SU-DHL-6 (cell line): ENCODE data around the gene LEMD2.

Experiments
- H2AFZ ChIP-seq: fragments of 200-600 bp; sonication (generic); 2 replicates; pipeline ENCODE4 v1.6.1; 2014; ENCODE audit warnings: low read depth, mild to moderate bottlenecking, moderate library complexity, mixed read lengths, antibody characterized with exemption, low read length; ENCODE audit not compliant: severe bottlenecking
- H3F3A ChIP-seq: fragments of 200-600 bp; shearing (Covaris generic); 2 replicates; pipeline ENCODE4 v1.6.0; 2016; ENCODE audit warnings: antibody characterized with exemption, mild to moderate bottlenecking; ENCODE audit not compliant: insufficient read depth
- H3K27ac ChIP-seq: fragments of 200-600 bp; sonication (generic); 2 replicates; pipeline ENCODE4 v1.5.1; 2016; ENCODE audit warnings: low read depth, mild to moderate bottlenecking, low read length, moderate library complexity, mixed read lengths
- H3K27me3 ChIP-seq: fragments of 200-600 bp; sonication (generic), shearing (Covaris generic); 2 replicates; pipeline ENCODE4 v1.6.0; 2014; ENCODE audit warnings: mild to moderate bottlenecking, low read length
- H3K36me3 ChIP-seq: fragments of 200-600 bp; sonication (generic); 2 replicates; pipeline ENCODE4 v1.6.1; 2014; ENCODE audit warnings: mild to moderate bottlenecking, low read length, mixed read lengths
- H3K4me2 ChIP-seq: fragments of 300-600, 200-600 bp; shearing (Covaris generic), sonication (generic); 2 replicates; pipeline ENCODE4 v1.6.0; 2014; ENCODE audit warnings: low read length, low read depth, mild to moderate bottlenecking; ENCODE audit not compliant: poor library complexity, severe bottlenecking
- H3K4me3 ChIP-seq: fragments of 200-600 bp; sonication (generic); 2 replicates; pipeline ENCODE4 v1.5.1; 2014; ENCODE audit warnings: antibody characterized with exemption, low read length, mild to moderate bottlenecking, mixed read lengths; ENCODE audit not compliant: insufficient read depth, poor library complexity, severe bottlenecking
- H3K79me2 ChIP-seq: fragments of 200-600 bp; sonication (generic); 2 replicates; pipeline ENCODE4 v1.6.1; 2014; ENCODE audit warnings: mild to moderate bottlenecking, low read length, moderate library complexity; ENCODE audit not compliant: insufficient read depth
- H3K9ac ChIP-seq: fragments of 200-600 bp; sonication (generic); 2 replicates; pipeline ENCODE4 v1.7.0; 2014; ENCODE audit warnings: mild to moderate bottlenecking, low read length
- H3K9me2 ChIP-seq: fragments of 200-600 bp; sonication (generic); replicated peaks from 2 replicates; pipeline ENCODE4 v1.6.1; 2014; ENCODE audit warnings: low read length; ENCODE audit not compliant: insufficient read depth
- H3K9me3 ChIP-seq: fragments of 200-600 bp; sonication (generic); 2 replicates; pipeline ENCODE4 v1.6.1; 2014; ENCODE audit warnings: low read length, mixed read lengths; ENCODE audit not compliant: insufficient read depth
- H4K20me1 ChIP-seq: fragments of 200-600 bp; sonication (generic); 2 replicates; pipeline ENCODE4 v1.6.1; 2014; ENCODE audit warnings: low read depth, mild to moderate bottlenecking, antibody characterized with exemption, low read length, moderate library complexity, mixed read lengths
- EZH2phosphoT487 ChIP-seq: fragments of 200-600 bp; sonication (generic), shearing (Covaris generic); conservative IDR thresholded peaks from 2 replicates; pipeline ENCODE4 v1.6.1; 2018; ENCODE audit warnings: mild to moderate bottlenecking, antibody characterized with exemption, low read length, moderate library complexity, mixed read lengths
- TF ChIP-seq, protein P1 (sequence below): fragments of 200-600 bp; sonication (generic); IDR thresholded peaks from one replicate; pipeline ENCODE4 v1.5.1; 2017; ENCODE audit warnings: antibody characterized with exemption, mild to moderate bottlenecking, low read length, moderate library complexity; ENCODE audit not compliant: insufficient read depth, poor library complexity, severe bottlenecking

LEMD2 gene

DNA sequence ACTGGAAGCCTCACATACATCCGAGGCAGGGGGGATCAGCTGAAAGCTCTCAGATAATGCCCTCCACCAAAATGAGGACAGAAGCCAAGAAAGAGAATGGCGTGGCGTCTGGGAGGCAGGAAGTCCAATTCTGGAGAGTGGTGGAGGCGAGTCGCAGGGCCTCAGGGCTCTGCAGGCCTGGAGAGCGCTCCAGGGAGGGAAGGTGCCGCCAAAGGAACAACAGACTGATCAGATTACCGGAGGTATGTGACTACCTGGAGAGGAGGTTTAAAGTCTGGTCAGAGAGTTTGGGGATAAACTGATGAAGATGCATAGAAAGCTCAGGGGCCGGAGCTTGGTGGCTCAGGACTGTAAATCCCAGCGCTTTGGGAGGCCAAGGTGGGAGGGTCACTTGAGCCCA lies 31.0 kb downstream of the LEMD2 start:
- Histone ChIP-seq H3F3A (no peaks in the 10 kb centered on the region), H3K9me3 (no peaks in the 10 kb centered on the region), H3K4me2 (no peak overlapping the region), H3K4me3 (no peak overlapping the region), H3K79me2 (no peaks in the 10 kb centered on the region), H3K27me3 (no peaks in the 10 kb centered on the region), H2AFZ (no peak overlapping the region), H3K9ac (no peak overlapping the region), H3K9me2 (no peaks in the 10 kb centered on the region), H3K27ac (no peak overlapping the region), H3K36me3 (no peaks in the 10 kb centered on the region), H4K20me1 (no peaks in the 10 kb centered on the region)
- TF ChIP-seq, protein P1, sequence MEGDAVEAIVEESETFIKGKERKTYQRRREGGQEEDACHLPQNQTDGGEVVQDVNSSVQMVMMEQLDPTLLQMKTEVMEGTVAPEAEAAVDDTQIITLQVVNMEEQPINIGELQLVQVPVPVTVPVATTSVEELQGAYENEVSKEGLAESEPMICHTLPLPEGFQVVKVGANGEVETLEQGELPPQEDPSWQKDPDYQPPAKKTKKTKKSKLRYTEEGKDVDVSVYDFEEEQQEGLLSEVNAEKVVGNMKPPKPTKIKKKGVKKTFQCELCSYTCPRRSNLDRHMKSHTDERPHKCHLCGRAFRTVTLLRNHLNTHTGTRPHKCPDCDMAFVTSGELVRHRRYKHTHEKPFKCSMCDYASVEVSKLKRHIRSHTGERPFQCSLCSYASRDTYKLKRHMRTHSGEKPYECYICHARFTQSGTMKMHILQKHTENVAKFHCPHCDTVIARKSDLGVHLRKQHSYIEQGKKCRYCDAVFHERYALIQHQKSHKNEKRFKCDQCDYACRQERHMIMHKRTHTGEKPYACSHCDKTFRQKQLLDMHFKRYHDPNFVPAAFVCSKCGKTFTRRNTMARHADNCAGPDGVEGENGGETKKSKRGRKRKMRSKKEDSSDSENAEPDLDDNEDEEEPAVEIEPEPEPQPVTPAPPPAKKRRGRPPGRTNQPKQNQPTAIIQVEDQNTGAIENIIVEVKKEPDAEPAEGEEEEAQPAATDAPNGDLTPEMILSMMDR: no peak
- no peak for TF ChIP-seq EZH2phosphoT487

DNA sequence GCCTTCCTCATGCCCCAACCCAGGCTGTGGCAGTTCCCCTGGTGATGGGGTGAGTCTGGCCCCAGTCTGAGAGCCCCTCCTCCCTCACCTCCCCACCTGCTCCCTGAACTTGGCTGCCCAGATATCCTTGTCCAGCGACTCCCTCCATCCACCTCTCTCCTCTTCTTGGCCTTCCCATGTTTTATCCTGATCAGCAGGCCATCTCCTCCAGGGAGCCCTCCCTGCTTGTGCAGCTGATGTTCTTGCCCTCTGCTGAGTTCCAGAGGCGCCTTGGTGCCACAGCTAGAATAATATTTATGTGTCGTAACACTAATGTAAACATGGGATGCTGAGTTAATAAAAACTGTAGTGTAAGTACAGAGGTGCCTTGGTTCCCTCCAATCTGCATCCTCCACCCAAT lies 31.8 kb downstream of the LEMD2 start:
- H3K4me3 ChIP-seq: no peak overlapping the region

DNA sequence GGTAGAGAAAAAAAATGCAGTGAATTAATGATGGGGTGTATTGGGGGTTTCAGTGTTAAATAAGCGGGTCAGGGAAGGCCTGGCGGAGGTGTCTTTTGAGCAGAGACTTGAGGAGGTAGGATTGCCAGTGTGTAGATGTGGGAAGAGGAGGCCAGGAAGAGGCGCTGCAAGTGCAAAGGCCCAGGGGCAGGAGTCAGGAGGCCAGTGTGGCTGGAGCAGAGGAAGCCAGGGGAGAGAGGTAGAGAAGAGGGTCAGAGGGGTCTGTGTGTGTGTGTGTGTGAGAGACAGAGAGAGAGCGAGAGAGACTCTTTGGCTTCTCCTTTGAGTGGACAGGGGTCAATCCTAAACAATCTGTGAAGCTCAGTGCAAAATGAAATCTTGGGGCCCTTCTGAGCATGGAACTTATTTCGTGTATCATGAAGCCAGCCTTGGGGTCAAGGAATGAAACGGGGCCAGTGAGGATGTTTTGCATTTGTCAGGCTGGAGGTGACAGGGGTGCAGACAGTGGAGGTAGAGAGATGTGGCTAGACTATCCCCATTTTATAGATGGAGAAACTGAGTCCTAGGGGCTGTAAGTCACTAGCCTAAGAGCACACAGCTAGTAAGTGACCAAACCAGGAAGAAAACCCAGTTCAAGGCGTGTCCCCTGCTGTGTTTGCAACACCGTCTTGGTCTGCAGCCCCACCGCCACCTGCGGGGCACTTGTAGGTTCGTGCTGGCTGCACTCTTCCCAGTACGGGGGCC lies 32.5 kb downstream of the LEMD2 start:
- Histone ChIP-seq H3K9me3 (no peaks in the 10 kb centered on the region), H3K9ac (no peak overlapping the region), H2AFZ (no peak overlapping the region), H3K79me2 (no peaks in the 10 kb centered on the region), H3K9me2 (no peaks in the 10 kb centered on the region), H3K27me3 (no peaks in the 10 kb centered on the region), H3F3A (no peaks in the 10 kb centered on the region), H4K20me1 (no peaks in the 10 kb centered on the region), H3K36me3 (no peaks in the 10 kb centered on the region), H3K4me3 (no peak overlapping the region), H3K27ac (no peak overlapping the region), H3K4me2 (no peak overlapping the region)
- TF ChIP-seq, protein P1: no peak
- no peak for TF ChIP-seq EZH2phosphoT487

More for the DNA sequence above, 31.8 kb downstream of the LEMD2 start:
- Histone ChIP-seq H3K36me3 (no peaks in the 10 kb centered on the region), H2AFZ (no peak overlapping the region), H3K27ac (no peak overlapping the region), H3K9ac (no peak overlapping the region), H3F3A (no peaks in the 10 kb centered on the region), H3K9me2 (no peaks in the 10 kb centered on the region), H3K9me3 (no peaks in the 10 kb centered on the region), H3K27me3 (no peaks in the 10 kb centered on the region), H3K79me2 (no peaks in the 10 kb centered on the region), H3K4me2 (no peak overlapping the region), H4K20me1 (no peaks in the 10 kb centered on the region)
- TF ChIP-seq EZH2phosphoT487: no peak
- TF ChIP-seq, protein P1: no peak
